NB4 (cell line): ENCODE data around the gene PCARE.

Experiments
- CTCF ChIP-seq: IDR thresholded peaks from one replicate; pipeline ENCODE4 v1.5.1; 2012; ENCODE audit warnings: low read depth, low read length
- MAX ChIP-seq: IDR thresholded peaks from 2 replicates; pipeline ENCODE4 v1.6.1; 2011; ENCODE audit warnings: low read depth, low read length
- MYC ChIP-seq: IDR thresholded peaks from 2 replicates; pipeline ENCODE4 v1.6.1; 2011; ENCODE audit warnings: low read depth, low read length
- POLR2A ChIP-seq: IDR thresholded peaks from 2 replicates; pipeline ENCODE4 v1.6.1; 2011; ENCODE audit warnings: mild to moderate bottlenecking; ENCODE audit not compliant: insufficient read length; ENCODE audit errors: extremely low read depth

- TF ChIP-seq CTCF, result no peak
- TF ChIP-seq POLR2A, result no peak
- no peak for TF ChIP-seq MYC
- no peak for TF ChIP-seq MAX
Measured at GRCh38 chr2:29041161-29041660, 33.1 kb downstream of the PCARE start.
